Measurements from ENCODE around the gene MED25. TPM values are rescaled to one million over a fixed set of nuclear protein-coding genes. Genes with fewer than 3 reads are reported as not detected.

Gene MED25
- total and polyA plus RNA-seq, 4 donors, result 42.6 to 75.2 (median 48.1) TPM

- no peaks in the 10 kb centered on the region for H3K27me3 ChIP-seq (ENCODE audit: control insufficient read depth in 3 of 3, insufficient read depth in 3 of 3, low read length in 2 of 3)
- H3K27ac ChIP-seq (ENCODE audit: low read depth in 1 of 2, low read length in 1 of 2), result peak overlapping the region; percentile 81 to 90
- H3K36me3 ChIP-seq (ENCODE audit: control insufficient read depth in 4 of 4, insufficient read depth in 4 of 4, low read length in 4 of 4), result peaks cover 0 to 7% (median 4%) of the 10 kb centered on the region in 4 donors
- H3K4me1 ChIP-seq (ENCODE audit: control insufficient read depth in 5 of 5, insufficient read depth in 5 of 5, low read length in 5 of 5), result peaks cover 0 to 20% (median 8%) of the 10 kb centered on the region in 5 donors
- H3K9me3 ChIP-seq (ENCODE audit: control insufficient read depth in 4 of 4, insufficient read depth in 3 of 4, low read length in 3 of 4), result no peaks in the 10 kb centered on the region
- no peak for TF ChIP-seq CTCF (IDR thresholded peaks at IDR 0.05; ENCODE audit: control extremely low read depth, extremely low read depth)
- no peak overlapping the region for H3K4me3 ChIP-seq
- WGBS, 2 donors, result 95 to 96% methylated on average over 5 of the region's 5 CpGs
- DNase-seq, result no peak
- H3K9ac ChIP-seq (ENCODE audit: insufficient read depth in 1 of 2, low read length in 2 of 2), result peak overlapping the region in 1 of 2 donors; percentile 8
- ATAC-seq (ENCODE audit: insufficient read depth, low FRiP score), result no peak
Observed at GRCh38 chr19:49809941-49810389, 8.1 kb upstream of the MED25 start.

- no peak overlapping the region for H3K9ac ChIP-seq (ENCODE audit: insufficient read depth in 1 of 2, low read length in 2 of 2)
- peak overlapping the region in 1 of 2 donors; percentile 21 for H3K27ac ChIP-seq (ENCODE audit: low read depth in 1 of 2, low read length in 1 of 2)
- no peaks in the 10 kb centered on the region for H3K27me3 ChIP-seq (ENCODE audit: control insufficient read depth in 3 of 3, insufficient read depth in 3 of 3, low read length in 2 of 3)
- H3K4me1 ChIP-seq (ENCODE audit: control insufficient read depth in 5 of 5, insufficient read depth in 5 of 5, low read length in 5 of 5), result peaks cover 0 to 20% (median 8%) of the 10 kb centered on the region in 5 donors
- H3K36me3 ChIP-seq (ENCODE audit: control insufficient read depth in 4 of 4, insufficient read depth in 4 of 4, low read length in 4 of 4), result peaks cover 0 to 4% (median 2%) of the 10 kb centered on the region in 4 donors
- H3K9me3 ChIP-seq (ENCODE audit: control insufficient read depth in 4 of 4, insufficient read depth in 3 of 4, low read length in 3 of 4), result no peaks in the 10 kb centered on the region
- ATAC-seq (ENCODE audit: insufficient read depth, low FRiP score) (no peak), DNase-seq (no peak)
- 81 to 84% methylated on average over 6 of the region's 6 CpGs for WGBS, 2 donors
- no peak for TF ChIP-seq CTCF (IDR thresholded peaks at IDR 0.05; ENCODE audit: control extremely low read depth, extremely low read depth)
- no peak overlapping the region for H3K4me3 ChIP-seq
Observed at GRCh38 chr19:49811328-49811727, 6.8 kb upstream of the MED25 start.

- Histone ChIP-seq H3K27ac (ENCODE audit: low read depth in 1 of 2, low read length in 1 of 2) (peak overlapping the region; percentile 84 to 87), H3K27me3 (ENCODE audit: control insufficient read depth in 3 of 3, insufficient read depth in 3 of 3, low read length in 2 of 3) (no peaks in the 10 kb centered on the region), H3K9ac (ENCODE audit: insufficient read depth in 1 of 2, low read length in 2 of 2) (peak overlapping the region; percentile 46 to 99), H3K4me1 (ENCODE audit: control insufficient read depth in 5 of 5, insufficient read depth in 5 of 5, low read length in 5 of 5) (peaks cover 0 to 20% (median 8%) of the 10 kb centered on the region in 5 donors), H3K4me3 (peak overlapping the region; percentile 43), H3K9me3 (ENCODE audit: control insufficient read depth in 4 of 4, insufficient read depth in 3 of 4, low read length in 3 of 4) (no peaks in the 10 kb centered on the region), H3K36me3 (ENCODE audit: control insufficient read depth in 4 of 4, insufficient read depth in 4 of 4, low read length in 4 of 4) (no peaks in the 10 kb centered on the region)
- no peak for ATAC-seq (ENCODE audit: insufficient read depth, low FRiP score)
- TF ChIP-seq CTCF (IDR thresholded peaks at IDR 0.05; ENCODE audit: control extremely low read depth, extremely low read depth), result no peak
- no peak for DNase-seq
- 52% methylated on average over 11 of the region's 11 CpGs for WGBS, 2 donors
Observed at GRCh38 chr19:49812452-49812996, 5.6 kb upstream of the MED25 start.
